Islet precursor cell (in vitro differentiated cells): ENCODE measurements around the gene ARHGEF26.

ENCODE experiments used
- DNase-seq: peaks from one replicate; pipeline ENCODE4 v3.0.0-alpha.2; 2018

ARHGEF26 gene

DNA sequence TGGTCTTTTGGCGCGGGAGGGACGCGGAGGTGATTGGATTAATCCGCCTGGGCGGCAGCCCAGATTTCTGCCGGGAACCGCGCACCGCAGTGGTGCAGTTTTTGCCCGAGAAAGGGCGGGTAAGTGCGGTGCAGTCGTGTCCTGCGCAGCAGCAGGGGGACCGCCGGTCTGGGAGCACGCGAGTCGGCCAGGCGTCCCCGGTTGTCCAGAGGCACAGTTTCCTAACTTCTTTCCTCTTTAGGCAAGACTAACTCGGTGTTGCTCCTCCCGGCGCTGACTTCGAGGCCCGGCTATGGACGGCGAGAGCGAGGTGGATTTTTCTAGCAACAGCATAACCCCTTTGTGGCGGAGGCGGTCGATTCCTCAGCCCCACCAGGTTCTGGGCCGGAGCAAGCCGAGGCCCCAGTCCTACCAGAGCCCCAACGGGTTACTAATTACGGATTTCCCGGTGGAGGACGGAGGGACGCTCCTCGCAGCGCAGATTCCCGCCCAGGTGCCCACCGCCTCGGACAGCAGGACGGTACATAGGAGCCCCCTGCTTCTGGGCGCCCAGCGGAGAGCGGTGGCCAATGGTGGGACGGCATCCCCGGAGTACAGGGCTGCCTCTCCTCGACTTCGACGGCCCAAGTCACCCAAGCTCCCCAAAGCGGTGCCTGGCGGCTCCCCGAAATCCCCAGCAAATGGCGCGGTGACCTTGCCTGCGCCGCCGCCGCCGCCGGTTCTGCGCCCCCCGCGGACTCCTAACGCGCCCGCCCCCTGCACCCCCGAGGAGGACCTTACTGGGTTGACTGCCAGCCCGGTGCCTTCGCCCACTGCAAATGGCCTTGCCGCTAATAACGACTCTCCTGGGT, 736 bp downstream of the ARHGEF26 start:
- peak; percentile 72 for DNase-seq

DNA sequence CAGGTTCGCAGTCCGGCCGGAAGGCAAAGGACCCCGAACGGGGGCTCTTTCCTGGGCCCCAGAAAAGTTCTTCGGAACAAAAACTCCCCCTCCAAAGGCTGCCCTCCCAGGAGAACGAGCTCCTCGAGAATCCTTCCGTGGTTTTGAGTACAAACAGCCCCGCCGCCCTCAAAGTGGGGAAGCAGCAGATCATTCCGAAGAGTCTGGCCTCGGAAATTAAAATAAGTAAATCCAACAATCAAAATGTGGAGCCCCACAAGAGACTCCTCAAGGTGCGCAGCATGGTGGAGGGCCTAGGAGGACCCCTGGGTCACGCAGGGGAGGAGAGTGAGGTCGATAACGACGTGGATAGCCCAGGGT, 1.3 kb downstream of the ARHGEF26 start:
- DNase-seq, result no peak

DNA sequence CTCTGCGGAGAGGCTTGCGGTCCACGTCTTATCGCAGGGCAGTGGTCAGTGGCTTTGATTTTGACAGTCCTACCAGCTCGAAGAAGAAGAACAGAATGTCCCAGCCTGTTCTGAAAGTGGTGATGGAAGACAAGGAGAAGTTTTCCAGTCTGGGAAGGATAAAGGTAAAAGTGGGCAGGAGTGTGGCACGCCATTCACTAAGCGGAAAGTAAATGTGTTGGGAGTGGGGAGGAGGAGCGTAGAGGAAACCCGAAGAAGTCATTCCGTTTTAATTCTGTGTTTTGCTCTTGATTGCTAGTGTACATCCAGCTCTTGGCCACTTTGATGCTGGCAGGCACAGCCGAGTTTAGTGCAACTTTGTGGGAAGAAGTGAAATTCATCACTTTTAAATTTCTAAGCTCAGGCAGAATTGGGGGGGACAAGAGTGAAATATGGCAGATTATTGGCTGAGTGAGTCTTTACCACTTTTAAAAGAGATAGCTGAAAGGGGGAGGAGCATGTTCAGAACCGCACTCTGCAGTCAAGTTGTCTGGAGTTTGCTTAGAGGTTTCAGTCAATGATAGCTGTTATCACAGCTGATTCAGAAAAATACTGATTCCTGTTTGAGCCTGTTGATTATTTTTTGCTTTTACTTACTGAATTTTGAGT, 1.8 kb downstream of the ARHGEF26 start:
- DNase-seq, result peak; percentile 62

DNA sequence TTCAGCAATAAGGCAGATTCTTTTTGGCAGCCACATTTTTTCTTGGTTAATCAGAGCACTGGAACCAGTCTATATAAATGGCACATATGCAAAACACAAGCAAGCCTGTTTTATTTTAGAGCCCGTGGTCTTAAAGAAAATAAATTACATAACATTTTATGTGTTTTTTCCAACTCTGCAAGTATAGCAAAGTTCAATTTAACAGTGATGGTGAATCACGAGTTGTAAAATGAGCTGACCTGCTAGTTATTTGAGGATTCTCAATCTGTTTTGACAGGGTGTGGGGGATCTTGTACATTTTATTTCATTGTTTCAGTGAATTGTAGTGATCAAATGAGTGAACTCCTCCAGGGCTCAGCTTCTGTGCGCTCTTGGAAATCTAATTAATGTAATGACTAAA, 2.7 kb downstream of the ARHGEF26 start:
- DNase-seq, result no peak

DNA sequence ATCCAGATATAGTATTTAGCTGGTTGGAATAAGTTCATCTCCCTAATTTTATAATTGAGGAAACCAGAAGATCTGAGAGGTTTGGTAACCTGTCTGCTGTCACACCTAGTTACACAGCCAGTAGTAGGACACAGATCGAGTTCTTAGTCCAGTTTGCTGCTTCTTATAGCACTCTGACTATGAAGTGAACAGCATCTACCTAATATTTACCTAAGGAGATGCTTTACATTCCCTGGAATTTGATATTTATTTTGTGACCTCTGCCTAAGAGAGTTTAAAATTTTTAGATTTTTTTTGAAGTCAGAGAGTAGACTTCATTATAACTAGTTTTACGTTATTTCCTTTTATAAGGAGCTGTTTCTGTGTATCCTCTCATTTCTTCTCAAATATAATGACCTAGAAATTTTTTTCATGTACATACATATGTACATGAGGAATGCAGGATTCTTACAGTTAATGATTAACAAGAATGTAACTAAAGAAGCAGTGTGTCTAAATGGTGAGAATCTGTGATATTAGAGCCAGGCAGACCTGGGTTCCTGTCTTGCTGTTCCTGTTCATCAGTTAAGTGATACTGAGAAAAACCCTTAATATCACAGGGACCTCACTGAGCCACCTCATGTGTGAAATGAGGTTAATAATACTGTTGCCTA, 4.3 kb downstream of the ARHGEF26 start:
- DNase-seq, result no peak

DNA sequence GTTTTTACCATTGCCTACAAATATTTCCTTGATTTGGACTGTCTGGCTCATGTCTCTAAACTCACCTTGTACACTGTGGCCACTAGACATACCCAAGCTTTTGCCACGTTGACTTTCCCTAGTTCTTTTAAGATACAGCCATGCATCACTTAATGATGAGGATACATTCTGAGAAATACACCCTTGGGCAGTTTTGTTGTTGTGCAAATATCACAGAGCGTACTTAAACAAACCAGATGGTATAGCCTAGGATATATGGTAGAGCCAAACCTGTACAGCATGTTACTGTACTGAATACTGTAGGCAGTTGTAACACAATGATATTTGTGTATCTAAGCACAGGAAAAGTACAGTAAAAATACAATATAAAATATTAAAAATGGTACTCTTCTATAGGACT, 5.5 kb downstream of the ARHGEF26 start:
- no peak for DNase-seq

DNA sequence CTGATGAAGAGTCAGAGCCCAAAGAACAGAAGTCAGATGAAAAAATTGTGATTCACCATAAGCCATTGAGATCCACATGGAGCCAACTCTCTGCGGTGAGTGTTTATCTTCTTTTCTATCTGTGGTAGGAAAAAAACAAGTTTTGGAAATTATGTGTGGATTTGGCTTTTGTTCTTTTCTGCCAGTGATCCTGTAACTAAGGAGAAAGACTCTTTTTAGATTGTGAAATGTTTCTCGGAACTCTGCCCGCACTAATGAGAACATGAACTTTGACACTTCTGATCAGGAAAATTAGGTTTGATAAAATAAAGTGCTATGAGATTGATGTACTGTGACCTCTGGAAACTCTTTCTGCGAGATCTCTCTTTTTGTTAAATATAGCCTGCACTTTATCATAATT, 8.4 kb downstream of the ARHGEF26 start:
- no peak for DNase-seq

DNA sequence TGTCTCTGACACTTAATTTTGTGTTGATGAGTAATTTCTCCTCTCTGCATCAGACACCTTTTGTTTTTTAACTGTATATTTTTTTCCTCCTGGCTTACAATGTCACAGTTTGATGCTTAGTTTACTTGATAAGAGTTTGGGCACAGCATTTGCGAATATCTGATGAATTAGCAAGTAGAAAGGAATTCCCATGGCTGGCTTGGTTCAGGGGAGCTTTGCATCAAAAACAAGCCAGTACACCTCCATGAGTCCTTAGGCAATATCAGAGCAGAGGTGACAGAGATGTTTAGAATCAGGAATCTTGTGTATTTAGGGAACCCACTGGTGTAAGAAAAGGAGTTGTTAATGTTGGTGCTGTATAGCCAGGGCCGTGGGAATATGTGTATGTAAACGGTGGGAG, 9.3 kb downstream of the ARHGEF26 start:
- DNase-seq, result no peak

DNA sequence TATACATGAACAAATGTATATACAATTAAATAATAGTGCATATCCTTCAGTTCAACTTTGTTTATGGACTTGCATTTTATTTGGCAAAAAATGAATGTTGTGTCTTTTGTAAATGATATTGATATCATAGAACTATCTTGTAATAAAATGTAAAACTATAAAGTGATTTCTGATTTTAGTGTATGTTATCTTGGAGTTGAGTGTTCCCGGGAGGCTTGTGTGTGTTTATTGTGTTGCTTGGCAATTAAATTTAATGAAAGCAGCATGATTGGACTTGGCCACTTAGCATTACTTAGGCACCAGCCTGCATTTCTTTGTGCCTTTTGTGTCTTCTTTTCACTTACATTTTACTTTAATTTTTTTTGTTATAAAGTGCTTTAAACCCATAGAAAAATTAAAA, 10.6 kb downstream of the ARHGEF26 start:
- no peak for DNase-seq

DNA sequence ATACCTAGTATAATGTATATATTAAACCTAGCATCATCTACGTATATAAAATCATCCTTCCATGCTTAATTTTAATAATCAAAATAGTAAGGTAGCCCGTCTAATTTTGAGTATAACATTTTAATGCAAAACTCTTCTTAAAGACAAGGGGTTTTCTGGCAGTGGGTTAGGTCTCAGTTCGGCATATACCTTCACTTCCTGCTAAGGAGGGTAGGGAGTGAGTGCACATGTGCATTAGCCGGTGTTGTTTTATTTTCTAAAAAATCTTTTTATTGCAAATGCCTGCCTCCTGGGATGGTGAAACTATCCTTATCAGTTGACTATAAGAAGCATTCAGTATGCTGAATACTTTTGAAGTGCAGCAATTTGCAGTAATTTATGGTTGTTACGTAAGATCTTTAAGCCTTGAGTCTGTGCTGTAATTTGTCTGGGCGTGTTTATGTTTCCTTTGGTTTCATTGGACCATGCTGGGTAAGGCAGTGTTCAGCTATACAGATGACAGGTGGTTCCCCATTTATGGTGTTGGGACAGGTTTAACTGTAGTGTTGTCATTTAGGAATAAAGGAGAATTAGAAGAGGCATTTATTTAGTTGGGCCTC, 11.7 kb downstream of the ARHGEF26 start:
- no peak for DNase-seq

DNA sequence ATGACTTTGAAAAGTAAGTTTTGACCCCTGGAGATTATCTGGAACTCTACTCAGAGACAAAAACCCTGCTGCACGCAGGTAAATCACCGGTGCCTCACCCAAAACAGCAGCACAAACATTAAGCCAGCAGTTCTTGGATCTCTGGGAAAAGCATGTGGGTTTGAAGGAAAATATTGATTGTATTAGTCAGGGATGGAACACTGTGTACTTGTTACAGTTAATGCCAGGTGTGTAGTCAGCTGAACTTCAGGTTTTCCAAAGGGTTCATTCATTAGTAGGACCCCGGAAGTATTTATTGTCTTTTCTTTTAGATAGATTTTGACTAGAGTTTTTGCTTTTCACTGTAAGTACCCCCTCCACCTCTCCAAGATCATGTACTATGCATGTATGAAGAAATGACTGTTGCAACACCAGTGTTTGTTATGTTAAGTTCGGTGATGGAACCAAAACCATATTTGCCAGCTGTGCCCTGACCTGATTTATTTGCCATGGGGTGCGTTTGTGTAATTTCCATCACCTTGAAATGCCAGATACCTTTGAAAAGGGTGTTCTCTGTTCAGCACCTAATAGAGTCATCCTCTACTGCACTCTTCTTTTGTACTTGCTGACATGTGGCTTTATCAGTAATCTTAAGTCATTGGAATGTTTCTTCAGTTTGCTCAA, 14.5 kb downstream of the ARHGEF26 start:
- no peak for DNase-seq

DNA sequence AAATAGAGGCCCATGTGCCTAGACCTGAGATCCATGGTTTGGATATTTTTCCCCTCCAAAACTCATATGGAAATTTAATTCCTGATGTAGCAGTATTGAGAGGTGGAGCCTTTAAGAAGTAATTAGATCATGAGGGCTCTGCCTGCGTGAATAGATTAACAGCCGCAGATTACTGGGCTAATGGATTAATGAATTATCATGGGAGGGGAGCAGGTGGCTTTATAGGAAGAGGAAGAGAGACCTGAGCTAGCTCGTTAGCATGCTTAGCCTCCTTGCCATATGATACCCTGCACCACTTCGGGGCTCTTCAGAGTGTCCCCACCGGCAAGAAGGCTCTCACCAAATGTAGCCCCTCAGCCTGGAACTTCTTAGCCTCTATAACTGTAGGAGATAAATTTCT, 15.8 kb downstream of the ARHGEF26 start:
- DNase-seq, result no peak

DNA sequence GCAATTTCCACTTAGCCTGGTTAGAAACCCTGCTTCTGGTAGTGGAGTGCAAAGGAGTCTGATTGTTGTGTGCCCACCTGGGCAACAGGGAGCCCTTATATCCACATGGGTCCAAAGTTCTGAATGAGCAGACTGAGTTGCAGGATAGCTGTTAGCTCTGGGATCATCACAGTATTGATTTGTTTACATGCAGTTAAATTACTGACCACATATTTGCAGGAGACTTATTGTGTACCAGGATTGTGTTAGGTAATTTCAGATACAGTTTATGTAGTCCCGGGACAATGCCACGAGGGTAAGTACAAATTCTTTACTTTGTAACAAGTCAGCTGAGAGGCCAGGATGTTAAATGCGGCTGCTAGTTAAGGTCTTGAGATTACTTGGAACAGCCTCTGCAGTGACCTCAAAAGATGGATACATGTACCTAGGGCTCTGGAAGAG, 18.8 kb downstream of the ARHGEF26 start:
- DNase-seq, result no peak

DNA sequence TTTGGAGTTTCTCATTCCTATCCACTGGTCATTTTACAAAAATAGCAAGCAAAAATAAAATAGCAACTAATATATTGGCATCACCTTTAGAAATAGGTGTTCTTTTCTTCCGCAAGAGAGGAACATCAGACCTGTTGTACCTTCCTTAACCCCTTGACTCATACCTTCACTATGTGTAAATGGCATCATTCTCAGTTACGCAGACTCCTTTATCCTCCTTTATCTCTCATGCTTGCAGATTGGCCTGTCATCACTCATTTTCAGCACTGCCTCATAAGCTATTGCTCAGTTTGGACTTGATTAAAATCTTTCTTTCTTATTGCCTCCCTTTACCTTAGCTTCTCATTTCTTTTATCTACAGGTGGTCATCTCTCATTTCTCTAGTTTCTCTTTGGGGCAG, 21.4 kb downstream of the ARHGEF26 start:
- no peak for DNase-seq

DNA sequence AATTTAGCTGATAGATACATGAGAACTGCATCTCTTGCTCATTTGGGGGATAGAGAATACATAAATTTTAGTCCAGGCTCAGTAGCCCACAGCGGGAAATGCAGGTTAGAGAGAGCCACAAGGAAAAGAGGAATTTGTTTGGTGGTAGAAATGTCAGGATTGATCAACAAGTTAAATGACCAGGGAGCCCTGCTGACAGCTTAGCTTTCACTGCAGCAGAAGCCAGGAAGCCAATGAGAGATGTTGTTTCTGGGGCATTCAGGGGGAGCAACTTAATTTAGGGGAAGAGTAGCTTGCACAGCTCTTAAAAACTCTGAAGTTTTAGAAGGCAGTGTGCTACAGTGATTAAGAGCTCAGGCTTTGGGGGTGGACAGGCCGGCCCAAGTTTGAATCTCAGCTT, 22.7 kb downstream of the ARHGEF26 start:
- DNase-seq, result no peak

DNA sequence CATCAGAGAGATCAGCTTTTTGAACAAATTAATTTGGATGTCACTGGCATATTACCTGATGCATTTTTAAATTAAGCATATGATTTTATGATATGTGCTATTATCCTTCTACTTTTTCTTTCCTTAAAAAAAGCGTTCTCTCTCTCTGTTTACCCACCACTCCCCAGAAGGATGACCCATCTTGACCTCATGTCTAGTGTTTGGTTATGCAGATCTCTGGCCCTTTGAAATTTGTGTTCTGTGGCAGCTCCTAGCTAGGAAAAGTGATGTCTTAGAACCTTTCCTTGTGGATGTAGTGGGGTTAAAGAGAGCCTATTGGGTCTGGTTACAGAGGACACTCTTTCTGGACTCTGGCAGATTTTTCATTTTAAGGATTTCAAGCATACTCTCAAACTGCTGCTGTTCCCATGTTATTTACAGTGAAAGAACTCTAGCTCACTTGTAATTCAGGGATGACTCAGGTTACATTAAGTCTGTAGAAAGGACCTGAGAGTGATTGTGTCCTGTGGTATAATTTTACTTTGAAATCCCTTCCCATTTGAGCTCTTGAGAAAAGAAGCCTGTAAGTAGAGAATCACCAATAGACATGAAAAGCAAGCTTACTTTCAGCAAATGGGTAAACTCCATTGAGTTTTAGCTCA, 23.8 kb downstream of the ARHGEF26 start:
- DNase-seq, result no peak

DNA sequence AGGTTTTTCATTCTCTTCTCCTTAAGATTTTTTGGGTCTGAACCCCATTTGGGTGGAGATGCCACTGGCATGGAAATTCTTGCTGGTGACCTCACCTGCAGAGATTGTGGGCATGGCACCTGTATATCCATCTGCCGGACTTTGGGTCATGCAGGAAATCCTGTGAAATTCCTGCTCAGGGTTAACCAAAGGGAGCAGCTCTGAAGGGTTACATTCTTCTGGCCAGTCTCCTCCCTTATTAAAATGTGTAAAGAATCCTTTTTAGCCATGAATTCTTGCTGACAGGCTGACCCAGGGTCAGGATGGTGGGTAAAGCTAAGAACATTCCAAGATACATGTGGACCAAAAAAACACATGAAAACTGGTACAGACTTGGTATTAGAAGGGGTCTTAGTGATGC, 27.4 kb downstream of the ARHGEF26 start:
- DNase-seq, result no peak

DNA sequence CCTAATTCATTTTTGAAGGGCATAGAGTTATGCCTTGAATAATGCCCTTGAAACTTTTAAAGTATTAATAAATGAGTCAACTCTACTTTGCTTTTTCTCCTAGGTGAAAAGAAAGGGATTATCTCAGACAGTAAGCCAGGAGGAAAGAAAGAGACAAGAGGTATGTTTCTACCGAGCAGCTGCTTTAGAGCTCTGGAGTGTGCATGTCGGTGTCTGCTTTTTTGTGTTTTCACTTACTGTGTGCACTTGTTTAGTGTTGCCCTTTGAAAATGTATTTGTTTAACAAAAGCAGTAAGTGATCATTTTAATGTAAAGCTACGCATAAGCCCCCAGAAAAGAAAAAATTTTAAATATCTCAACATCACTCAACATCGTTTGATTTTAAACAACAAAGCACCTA, 28.1 kb downstream of the ARHGEF26 start:
- no peak for DNase-seq

DNA sequence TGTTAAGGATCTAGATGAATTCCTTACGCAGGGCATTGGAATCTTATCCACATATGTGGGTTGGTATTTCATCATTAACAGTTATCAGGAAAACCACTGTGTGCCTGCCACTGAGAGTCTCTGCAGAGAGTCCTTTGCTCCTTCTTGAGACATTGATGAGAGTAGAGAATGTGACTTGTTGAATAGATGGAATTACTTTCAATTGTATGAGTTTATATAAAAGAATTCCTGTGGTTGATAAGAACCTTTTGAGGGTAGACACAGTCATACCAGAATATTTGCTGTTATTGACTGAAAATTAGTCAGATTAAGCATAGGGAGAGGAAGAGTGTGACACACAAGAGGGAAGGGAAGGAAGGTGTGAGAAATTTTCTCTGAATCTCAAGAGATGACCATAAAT, 30.8 kb downstream of the ARHGEF26 start:
- no peak for DNase-seq

DNA sequence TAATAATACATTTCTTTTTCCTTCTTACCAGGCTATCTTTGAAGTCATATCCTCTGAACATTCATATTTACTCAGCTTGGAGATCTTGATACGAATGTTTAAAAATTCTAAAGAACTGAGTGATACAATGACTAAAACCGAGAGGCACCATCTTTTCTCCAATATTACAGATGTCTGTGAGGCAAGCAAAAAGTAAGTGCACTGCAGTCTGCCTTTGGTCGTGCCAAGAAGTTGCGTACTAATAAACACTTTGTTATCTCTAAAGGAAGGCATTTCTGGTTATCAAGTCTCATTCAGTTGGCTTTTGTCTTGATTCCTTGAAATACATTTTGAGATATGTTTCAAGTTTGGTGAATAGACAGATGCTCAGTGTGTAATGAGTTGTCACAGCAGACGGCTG, 31.6 kb downstream of the ARHGEF26 start:
- DNase-seq, result no peak

DNA sequence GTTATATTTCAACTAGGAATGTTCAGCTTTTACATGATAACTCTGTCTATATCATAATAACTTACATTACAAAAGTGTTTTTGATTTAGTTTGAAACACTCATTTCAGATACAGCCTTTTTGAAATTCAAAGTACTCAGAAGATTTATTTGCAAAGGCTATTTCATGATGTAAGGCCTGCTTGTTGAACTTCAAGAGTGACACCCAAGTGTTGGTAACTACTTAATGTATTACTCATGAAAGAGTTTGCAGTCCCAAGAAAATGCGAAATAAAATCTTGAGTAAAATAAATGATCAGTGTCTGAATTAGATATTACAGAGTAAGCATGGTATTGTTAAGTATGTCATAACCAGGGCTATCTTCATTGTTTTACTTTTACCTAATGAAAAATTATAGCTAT, 35.3 kb downstream of the ARHGEF26 start:
- DNase-seq, result no peak

DNA sequence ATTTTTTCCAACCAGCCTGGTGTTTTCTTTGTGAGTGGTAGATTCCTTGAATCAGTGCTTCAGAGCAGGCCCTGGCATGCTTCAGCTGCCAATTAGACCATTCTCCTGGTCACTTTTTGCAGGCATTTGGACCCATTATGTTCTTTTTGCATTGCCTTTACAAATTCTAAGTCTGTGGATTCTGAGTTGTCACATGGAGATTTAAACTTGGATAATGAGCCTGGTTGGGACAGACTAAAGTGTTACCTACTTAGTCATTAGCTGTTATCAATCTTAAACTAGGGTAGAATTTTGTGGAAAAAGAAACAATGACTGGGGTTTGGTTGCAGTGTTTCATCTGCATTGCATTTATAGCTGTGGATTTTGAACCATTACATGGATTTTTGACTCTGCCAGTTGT, 40.6 kb downstream of the ARHGEF26 start:
- DNase-seq, result no peak

DNA sequence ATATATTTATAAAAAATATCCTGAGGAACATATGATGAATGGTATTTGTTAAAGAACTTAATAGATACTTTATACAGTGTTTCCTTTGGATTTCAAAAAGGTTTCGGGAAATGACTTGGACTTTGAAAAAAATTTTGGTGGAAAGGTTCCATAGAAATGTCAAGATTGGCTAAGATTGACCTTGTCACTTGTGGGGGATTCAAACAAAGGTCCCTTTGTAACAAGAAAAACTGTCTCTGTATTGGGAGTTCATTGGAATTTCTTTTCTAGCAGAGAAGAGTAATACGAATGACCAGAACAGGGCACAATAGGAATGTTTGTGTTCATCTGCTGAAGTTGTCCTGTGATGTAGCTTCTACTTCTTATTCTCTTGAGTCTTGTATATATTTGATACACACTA, 43.2 kb downstream of the ARHGEF26 start:
- DNase-seq, result no peak
